GM18867 (cell line): ENCODE data around the gene ADAMTS2.

Experiments
- ATAC-seq: cut with Tn5 transposase; IDR thresholded peaks from one replicate; pipeline ENCODE4 v1.9.1; 2021; ENCODE audit warnings: mild to moderate bottlenecking, moderate library complexity; ENCODE audit not compliant: unreplicated experiment

The ADAMTS2 gene

DNA sequence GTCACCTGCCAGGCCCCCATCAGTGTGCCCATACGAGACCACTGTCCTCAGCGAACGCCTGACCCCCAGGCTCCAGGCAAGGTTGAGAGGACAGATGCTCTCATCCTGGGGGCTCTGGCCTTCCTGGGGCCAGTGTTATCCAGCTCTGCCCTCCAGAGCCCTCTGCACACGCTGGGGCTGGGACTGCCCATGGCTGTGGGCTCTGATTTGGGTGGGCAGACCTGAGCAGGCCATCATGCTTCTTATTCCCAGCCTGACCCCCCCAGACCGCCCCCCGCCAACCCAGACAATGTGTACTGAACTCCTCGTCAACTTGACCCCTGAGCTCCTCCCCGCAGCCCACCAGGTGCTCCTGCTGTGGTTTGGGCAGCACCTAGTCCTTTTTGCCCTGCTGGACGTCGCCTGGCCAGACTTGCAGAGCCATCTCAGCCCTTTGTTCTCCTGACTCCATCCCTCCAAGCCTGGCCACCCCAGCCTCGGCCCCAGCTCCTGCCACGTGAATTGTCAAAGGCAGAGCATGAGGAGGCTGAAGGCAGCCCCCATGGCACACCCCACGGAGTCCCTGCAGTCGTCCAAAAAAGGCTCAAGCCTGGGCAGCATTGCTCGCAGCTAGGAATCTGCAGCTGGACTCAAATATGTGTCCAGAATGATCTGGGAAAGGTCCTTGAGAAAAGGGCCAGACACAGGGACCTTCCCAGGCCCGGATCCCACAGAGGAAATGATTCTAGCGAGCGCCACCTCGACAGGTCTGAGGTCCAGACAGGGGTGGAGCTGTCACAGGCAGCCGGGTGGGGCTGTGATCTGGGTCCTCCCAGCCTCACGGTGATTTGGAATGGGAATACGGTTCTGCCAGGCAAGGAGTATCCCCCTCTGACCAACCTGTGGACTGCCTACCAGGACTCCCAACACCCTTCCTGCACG is 87.0 kb downstream of the ADAMTS2 start:
- ATAC-seq, result no peak

DNA sequence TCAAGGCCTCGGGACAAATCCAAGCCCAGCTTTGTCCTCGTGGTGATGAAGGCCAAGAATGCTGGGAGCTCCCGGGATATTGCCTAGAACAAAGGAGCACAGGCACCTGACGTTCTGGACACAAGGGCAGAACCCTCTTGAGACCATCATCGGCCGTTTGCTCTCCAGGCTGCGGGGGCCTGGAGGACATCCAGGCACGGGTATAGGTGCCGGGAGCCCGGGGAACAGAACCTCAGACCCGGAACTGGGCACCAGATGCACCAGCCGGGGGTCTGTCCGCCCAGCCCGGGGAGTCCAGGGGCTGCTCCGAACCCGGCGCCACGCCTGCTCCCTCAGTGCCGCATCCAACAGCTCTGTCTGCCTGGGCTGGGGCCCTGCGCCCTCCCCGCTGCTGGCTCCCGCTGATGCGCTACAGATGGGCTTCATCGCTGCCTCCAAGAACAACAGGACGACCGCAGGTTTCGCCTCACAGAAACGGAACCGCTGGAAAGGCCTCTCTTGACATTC is 88.0 kb downstream of the ADAMTS2 start:
- no peak for ATAC-seq

DNA sequence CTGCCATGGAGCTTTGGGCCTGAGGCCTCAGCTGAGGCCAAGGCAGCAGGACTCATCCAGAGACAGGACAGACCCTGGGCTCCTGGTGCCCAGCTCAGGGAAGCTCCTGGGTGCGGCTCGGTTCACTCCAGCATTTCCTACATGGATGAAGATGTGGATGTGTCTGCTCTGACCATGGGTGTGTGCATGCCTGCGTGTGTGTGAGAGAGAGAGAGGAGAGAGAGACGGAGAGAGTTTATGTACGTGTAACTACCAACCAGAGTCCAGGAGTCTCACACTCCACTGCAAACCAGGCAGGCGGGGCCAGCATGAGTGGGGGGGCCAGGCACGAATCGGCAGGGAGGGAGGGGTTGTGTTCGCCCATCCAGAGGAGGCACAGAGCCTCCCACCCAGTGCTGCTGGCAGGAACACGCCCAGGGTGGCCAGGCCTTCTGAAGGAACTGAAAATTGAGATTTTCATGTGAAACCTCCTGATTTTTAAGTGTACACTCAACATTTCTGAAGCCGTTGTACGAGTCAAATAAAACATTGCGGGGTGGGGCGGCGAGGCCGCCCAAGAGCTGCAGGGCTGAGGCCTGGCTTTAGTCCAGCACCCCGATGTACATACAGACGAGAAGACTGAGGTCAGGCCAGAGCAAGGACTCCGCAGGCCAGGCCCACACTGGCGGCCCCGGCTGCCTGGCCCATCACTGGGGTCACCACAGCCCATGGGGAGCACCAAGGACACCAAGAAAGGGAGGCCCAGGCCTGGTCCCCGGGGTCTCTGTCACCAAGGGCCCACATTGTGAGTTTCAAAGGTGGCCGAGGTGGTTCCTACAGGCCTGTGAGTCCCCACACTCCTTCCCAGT is 88.7 kb downstream of the ADAMTS2 start:
- no peak for ATAC-seq

DNA sequence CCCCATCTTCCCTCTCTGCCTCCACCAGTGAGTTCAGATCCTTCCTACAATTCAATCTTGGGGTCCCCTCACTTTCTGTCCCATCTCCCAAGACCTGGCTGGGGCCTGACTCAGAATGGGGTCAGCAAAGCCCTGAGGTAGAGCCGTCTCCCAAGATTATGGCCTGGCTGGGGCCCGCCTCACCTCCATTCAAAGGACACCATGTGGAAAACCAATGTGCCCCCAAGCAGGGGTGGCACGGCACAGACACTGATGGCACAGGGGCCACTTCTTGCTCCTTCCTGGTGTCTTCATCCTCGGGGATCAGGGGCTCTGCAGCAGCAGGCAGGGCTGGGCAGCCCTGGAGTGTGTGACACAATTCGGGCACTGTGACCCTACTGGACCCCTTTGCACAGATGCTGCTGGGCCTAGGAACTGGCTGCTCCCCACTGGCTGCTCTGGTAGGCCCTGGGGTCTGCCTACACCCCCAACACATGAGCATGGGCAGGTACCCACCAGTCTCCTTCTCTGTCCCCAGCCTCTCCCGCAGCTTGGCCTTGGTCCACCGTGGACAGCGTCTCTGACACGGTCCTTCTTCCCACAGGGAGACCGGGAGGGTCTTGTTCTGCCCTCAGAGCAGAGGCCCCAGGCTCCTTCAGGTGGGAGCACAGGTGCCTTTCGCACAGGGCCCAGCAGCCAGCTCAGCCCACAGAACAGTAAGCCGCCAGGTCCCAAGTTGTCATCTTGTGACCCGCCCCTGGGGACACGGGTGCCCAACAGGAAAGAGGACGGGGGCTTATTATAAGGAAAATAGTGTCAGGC is 89.5 kb downstream of the ADAMTS2 start:
- no peak for ATAC-seq

DNA sequence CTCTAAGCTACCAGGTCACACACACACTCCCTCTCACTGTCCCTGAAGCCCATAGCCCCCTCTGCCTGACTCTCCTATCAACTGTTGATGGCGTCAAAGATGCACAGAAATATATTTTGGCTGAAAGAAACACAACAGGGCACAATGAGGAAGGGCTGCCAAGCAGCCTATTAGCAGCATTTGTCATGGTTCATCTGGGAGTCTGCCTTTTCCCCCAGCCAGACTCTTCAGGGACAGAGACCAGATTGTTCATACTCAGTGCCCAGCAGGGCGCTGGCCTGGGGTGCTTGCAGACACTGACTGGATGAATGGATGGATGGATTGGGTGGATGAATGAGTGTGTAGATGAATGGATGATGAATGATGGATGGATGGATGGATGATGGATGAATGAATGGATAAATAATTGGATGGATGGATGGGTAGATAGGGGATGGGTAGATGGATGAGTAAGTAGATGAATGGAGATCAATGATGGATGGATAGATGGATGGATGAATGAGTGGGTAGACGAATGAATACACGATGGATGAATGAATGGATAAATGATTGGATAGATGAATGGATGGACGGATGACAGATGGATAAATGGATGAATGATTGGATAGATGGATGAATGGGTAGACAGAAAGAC is 90.5 kb downstream of the ADAMTS2 start:
- no peak for ATAC-seq

DNA sequence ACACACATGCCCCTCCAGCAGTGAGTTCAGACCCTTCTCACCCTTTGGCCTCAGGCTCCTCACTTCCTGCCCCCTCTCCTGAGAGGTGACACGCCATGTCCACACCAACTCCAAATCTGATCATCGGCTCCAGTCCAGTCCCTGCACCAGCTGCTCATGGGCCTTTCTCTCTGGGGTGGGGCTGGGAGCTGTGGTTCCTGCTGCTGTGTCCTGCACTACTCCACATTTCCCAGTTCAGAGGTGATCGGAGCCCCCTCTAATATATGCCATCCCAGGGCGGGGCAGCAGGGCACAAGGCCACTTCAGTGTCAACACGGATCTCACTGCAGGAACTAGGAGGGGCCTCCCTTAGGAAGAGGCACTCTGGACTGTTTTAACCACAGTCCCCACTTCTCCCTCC is 91.5 kb downstream of the ADAMTS2 start:
- ATAC-seq, result no peak

DNA sequence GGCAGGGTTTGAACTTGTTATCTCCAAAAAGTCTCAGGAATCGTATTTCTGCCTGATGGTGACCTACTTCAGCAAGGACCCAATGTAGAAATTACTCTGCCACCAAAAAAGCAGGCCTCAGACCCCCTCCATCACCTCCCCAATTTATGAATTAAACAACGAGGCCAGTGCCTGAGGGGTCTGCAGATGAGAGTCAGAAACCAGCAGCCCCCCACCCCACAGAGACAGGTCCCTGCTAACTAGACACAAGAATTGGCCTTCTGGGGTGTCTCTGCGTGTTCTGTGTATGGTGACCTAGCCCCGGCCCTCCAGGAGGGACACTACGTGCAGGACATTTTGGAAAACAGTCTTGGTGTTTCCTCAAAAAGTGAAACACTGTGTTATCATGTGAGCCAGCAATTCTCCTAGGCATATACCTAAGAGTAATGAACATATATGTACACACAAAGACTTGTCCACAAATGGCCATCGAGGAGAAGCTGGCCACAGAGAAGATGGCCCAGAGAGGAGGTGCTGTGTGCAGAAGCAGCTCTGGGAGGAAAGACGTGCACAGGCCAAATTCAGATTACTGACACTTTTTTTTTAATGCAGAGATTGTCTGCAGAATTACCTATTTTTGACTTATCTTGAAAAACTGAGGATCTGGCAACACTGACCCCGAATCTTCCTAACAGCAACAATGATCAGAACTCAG is 93.8 kb downstream of the ADAMTS2 start:
- ATAC-seq, result no peak

DNA sequence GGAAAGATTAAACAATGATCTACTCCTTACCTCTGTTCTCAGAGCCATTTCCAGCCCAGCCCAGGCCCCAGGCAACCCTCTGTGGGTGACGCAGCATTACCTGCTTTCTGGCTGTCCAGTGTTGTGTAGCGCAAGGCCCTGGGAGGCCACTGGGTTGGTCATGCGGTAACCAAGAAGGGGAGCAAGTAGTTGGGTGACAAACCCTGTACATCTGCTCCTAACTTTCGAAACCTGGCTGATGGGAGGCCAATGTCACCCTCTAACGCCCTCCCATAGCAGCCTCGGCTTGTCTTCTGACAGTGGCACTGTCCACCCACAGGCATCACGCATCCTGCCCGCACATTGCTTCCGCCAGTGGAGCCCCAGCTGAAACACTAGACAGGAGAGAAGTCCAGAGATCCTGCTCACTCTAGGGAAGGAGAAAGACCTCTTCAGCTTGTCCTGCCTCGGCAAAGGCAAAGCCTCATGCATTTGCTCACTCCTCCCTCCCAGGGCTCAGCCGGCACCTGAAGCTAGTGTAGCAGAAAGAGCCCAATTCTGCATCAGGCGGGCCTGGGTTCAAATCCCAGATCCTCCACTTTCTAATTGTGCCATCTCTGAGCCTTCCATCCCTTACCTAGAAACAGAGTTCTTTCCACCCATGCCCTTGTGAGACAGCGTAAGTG is 94.6 kb downstream of the ADAMTS2 start:
- ATAC-seq, result no peak

DNA sequence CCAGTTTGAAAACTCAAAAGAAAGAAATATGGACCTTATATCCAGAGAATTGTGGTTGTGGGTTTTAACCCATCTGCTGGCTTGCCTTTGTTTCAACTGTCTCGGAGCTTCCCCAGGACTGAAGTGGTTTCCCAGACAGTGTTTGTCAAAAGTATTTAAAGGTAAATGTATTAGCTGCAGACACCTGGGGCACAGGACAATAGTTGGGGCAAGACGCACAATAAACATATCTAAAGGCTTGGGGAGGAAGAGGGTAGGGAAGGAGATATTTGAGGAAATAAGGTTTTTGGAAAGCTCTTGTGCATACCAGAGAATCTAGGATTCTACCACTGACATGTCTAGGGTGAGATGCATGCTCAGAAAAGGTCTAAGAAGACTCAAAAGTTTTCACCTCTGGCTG is 99.0 kb downstream of the ADAMTS2 start:
- no peak for ATAC-seq

DNA sequence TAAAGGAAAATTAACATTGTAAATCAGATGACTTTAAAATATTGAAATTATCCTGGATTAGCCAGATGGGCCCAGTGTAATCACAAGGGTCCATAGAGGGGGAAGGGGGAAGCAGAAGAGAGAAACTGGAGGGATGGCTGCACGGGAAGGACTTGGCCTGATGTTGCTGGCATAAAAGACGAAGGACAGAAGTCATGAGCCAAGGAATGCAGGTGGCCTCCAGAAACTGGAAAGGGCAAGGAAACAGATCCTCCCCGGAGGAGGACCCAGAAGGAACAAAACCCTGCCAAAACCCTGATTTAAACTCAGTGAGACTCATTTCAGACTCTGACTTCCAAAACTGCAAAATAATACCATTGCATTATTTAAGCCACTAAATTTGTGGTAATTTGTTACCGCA is 100.2 kb downstream of the ADAMTS2 start:
- ATAC-seq, result no peak

DNA sequence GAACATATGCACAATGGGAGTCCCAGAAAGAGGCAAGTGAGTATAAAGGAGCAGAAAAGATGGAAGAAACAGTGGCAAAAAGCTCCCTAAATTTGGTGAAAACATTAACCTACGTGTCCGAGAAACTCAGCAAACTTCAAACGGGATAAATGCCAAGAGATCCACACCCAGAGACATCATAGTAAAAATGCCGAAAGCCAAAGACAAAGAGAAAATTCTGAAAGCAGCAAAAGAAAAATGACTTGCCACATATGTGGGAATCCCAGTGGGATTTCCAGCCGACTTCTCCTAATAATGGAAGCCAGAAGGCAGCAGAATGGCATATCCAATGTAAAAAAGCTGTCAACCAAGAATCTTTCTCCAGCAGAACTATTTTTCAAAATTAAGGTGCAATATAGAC is 101.2 kb downstream of the ADAMTS2 start:
- no peak for ATAC-seq

DNA sequence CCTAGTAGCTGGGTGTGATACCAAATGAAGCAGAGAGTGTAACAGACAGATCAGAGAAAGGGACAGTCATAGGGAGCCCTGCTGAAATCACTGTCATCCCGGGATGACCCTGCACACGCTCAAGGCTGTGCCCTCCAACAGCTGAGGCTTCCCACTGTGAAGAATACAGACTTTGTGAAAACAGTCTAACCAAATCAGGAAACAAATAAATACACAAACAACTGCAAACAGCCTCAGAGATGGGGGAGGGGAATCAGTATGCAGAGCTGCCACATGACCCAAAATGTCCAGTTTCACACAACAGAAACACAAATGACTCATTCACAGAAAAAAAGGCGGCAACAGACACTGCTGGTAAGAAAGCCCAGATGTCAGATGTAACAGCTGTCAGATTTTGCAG is 101.9 kb downstream of the ADAMTS2 start:
- no peak for ATAC-seq

DNA sequence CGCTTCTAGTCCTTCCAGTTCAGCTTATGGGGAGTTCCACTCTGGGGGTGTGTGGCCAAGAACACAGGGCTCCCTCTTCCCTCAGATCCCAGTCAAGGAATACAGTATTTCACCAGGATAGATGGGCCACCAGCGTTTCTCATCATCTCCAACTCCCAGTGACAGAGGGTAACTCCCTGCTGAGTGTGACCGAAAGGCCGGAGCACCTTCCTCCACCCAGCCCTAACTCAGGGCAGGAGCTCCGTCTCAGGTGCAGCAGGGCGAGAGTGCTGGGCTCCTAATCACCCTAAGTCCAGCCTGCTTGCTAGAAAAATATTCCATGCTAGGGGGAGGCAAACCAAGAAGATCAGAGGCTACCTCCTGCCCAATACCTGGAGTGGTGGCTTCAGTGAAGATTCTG is 102.6 kb downstream of the ADAMTS2 start:
- no peak for ATAC-seq

DNA sequence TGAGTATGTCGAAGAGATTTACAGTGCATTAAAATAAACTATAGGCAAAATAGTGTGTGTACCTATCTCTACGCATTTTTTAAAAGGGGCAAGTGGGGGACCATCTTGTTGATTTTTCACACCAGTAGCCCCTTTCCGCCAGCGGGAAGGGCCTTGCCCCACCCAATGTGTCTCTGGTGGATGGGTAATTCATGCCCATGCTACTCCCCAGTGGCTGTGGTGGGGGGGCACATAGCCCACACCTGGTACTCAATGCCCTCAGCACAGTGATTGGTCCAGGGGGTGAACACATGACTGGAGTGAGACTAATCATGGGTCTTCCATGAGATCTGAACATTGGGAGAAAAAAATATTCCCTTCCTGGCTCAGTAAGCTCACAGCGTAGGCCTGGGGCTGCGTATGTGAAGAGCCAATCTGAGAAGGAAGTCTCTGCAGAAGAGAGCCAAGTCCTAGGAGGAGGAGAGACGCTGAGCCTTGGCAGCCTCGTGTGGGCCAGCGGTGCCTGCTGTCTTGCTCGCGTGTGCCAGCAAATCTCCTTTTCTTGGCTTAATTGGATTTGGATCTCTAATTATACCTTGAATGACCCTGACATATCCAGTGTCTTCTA is 103.4 kb downstream of the ADAMTS2 start:
- ATAC-seq, result no peak

DNA sequence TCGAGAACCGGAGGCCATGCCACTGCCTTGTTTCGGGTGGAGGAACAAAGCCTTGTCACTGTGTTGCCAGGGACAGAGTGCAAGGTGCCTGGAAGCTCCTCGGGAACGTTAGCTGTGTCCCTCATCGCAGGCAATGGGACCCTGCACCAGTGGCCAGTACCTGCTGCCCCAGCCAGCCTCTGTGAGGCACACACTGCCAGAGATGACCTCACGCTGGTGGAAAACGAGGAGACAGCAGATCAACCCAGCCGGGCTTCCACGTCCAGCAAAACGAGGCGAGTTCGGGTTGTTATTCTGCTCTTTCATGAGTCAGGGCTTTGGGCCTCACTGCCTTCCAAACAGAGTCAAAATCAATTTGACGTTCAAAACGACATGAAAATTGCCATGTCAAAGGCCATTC is 104.1 kb downstream of the ADAMTS2 start:
- ATAC-seq, result no peak

DNA sequence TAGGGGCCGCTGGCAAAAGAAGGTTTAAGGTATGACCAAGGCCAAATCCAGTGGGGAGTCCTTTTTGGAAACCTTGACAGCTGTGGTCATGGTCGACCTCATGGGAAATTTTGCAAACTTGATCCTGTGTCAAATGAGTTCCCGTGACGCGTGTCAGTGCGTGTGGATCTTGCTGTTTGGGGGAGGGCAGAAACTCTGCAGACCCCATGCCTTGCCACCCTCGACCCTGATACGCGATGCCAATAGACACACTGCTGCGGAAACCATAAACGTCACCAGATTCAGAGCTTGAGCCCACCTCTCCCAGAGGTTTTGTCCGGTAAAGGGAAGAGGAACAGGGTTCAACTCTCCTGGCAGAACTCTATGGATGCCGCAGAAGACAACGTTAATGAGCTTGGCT is 104.7 kb downstream of the ADAMTS2 start:
- no peak for ATAC-seq

DNA sequence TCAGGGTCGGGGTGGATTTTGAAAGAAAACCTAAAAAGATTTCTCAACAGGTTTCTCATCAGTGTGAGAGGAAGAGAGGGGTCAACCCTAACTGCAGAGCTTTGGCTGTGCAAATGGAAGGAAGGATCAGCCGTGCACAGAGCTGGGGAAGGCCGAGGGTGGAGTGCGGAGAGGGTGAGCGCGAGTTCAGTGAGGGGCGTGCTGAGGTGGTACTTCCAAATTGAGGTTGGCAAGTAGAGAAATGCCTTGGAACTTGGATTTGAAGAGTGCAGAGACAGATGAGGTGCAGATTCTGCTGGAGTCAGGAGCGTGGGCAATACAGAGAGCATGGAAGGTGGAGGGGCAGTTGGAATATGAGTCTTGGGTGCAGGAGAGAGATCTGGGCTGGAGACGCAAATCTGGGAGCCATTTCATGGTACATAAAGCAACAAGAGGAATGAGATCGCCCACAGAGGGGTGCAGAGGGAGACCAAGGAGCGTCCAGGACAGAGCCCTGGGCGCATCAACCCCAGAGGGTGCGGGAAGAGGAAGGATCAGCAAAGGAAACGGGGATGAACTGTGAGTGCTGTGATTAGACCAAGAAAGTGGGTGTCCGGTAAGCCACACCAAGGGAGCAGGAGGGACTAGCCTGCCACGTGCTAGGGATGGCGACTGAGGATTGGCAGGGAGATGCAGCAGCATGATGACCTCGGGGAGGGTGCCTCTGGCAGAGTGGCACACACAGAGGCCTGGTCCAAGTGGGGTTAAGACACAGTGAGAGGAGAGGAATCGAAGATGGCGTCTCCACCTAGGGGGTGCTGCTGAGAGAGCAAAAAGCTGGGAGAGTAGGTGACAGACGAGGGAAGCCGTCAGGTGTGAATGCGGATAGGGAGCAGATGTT is 105.8 kb downstream of the ADAMTS2 start:
- ATAC-seq, result no peak

DNA sequence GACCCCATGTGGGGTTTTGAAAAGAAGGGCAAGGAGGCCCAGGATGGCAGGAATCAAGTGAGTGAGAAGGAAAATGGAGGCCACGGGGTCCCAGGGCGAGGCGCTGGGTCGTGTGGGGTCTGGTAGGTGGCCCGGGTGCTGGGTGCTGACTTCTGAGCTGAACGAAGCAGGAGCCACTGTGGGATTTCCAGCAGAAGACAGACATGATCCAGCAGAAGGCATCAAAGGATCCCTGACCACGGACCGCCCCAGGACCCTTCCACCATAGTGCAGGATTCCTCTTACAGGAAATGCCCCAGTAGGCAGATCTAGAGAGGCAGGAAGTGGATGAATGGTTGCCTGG is 106.7 kb downstream of the ADAMTS2 start:
- no peak for ATAC-seq
